Gastroesophageal sphincter (tissue), 3 donors: ENCODE data around the gene RELCH.

Source experiments
- CTCF ChIP-seq, 4 experiments: fragments of 200-600 bp in 2 of 4; fragments of 450-650 bp in 2 of 4; sonication (generic) in 1 of 4; IDR thresholded peaks; one replicate each; pipeline ENCODE4 v1.5.1; 2017 to 2019; ENCODE audit warnings: antibody characterized with exemption in 4 of 4, mild to moderate bottlenecking in 2 of 4, moderate library complexity in 2 of 4
- EP300 ChIP-seq: sonication (generic); formaldehyde crosslinking; IDR thresholded peaks from one replicate; pipeline ENCODE4 v1.6.1; 2017; ENCODE audit warnings: antibody characterized with exemption, mild to moderate bottlenecking
- POLR2AphosphoS5 ChIP-seq: sonication (generic); formaldehyde crosslinking; IDR thresholded peaks from one replicate; pipeline ENCODE4 v1.6.1; 2017; ENCODE audit warnings: antibody characterized with exemption

GRCh38 chr18:62226047-62226446, 39.0 kb downstream of the RELCH start:
- no peak for TF ChIP-seq EP300
- no peak for TF ChIP-seq CTCF (IDR thresholded peaks at IDR 0.05)
- no peak for TF ChIP-seq POLR2AphosphoS5
